Putamen (tissue), 1 donor: Measurements from ENCODE around the gene NOTUM.
"Not testable (repeated sequence)": the region's sequence is repeated elsewhere in the genome, so short reads cannot be mapped to it uniquely, and the experiment has no call there.

Source experiments
- DNase-seq: peaks from one replicate; pipeline ENCODE4 v3.0.0-alpha.2; 2016; ENCODE audit warnings: low spot score

Gene NOTUM

DNA sequence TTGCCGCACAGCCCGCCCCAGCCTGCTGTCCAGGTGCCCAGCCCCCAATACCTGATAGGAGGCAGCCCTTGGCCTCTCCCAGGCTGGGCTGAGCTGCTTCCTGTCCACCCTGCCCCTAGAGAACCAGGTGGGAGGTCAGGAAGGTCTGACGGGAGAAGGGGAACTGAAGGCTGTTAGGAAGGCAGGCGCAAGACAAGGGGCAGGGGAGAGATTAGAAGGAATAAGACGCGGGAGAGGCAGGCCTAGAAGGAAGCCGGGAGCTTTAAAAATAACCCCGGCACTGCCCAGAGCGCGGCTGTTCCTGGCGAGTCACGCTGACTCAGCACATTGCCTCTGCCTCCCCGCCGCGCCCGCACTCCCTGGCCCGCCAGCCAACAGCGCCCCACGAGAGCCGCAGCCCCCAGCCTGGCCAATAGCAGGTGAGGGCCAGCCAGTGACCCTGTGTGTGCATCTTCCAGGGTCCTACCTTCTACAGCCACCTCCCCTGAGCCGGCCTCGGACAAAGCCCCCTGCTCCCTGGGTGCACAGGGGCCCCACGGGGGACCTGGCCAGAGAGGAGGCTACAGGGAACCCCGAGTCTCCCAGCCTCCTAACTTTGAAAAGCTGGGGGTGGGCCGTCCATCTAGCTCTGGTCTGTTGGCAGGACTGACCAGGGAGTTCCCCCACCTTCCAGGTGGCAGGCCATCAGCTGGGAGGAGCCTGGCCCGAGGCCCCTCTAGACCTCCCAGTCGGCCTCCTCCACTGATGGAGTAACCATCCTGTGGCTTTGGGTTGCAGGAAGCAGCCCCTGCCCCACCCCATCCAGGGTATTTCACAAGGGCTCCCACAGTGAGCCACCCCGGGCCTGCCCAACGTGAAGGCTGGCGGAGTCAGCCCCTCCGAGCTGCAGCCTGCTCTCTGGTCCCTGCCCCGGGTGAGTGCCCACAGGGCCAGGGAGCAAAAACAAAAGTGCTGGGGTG, 37.4 kb downstream of the NOTUM start:
- DNase-seq, result no peak

DNA sequence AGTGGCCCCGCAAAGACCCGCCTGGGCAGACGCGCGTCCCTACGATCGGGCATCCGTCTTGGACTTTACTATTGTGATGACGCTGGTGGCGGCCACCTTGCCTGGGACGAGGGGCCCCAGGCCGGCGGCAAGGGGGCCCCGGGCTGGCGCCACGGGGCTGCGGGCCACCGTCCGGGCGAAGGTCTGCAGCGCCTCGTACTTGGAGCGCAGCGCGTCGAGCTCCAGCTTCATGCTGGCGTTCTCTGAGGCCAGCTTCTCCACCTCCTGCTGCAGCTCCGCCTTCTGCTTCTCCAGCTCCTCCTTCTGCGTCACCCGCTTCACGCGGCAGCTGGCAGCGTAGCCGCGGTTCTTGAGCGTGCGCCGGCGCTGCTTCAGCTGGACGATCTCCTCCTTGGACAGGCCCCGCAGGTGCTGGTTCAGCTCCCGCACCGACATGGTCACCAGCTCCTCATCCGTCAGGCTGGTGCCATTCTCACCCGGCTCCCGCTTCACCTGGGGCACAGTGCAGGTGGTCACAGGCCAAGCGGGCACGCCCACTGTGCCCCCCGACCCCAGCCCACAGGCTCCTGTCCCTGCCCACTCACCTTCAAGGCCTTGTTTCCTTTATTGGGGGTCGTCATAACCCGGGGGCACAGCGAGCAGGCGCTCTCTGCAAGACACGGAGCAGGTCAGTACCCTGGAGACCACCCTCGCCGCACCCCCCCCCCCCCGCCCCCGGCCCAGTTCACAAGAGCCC, 38.3 kb downstream of the NOTUM start:
- DNase-seq, result no peak

DNA sequence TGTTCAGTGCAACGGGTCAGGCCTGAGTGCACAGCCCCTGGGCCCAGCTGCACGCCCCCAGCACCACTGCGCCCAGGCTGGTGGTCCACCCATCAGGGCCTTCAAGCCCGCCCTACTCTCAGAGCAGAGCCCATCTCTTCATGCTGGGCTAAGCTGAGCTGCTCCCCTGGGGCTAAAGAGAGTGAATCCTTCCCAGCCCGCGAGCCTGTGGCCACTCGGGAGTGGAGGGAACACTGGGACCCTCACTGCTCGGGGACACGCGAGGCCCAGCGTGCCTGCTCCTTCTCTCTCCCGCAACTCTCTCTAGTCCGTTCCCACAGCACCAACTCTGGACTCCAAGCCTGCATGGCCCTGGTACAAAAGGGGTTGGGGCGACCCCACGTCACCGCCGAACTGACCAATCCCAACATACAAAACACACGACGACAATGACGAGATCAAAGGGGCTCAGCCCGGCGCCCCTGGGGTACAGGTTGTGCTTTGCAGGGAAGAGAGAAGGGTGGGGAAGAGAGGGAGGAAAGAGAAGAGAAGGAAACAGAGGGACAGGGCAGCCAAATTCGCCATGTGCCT, 38.9 kb downstream of the NOTUM start:
- DNase-seq, result no peak

DNA sequence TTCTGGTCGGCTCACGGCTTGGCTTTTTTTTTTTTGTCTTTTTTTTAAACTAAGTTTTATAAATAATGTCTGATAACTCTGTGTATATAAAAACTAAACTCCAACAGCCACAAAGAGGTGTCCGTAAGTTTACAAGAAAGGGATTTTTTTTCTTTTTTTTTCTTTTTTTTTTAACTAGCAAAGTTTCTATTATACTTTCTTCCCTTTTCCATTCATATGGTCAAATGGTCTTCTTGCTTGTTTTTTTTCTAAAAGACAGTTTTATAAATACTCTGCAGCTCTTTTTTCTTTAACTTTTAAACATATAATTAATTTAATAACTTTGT, 39.5 kb downstream of the NOTUM start:
- no peak for DNase-seq

DNA sequence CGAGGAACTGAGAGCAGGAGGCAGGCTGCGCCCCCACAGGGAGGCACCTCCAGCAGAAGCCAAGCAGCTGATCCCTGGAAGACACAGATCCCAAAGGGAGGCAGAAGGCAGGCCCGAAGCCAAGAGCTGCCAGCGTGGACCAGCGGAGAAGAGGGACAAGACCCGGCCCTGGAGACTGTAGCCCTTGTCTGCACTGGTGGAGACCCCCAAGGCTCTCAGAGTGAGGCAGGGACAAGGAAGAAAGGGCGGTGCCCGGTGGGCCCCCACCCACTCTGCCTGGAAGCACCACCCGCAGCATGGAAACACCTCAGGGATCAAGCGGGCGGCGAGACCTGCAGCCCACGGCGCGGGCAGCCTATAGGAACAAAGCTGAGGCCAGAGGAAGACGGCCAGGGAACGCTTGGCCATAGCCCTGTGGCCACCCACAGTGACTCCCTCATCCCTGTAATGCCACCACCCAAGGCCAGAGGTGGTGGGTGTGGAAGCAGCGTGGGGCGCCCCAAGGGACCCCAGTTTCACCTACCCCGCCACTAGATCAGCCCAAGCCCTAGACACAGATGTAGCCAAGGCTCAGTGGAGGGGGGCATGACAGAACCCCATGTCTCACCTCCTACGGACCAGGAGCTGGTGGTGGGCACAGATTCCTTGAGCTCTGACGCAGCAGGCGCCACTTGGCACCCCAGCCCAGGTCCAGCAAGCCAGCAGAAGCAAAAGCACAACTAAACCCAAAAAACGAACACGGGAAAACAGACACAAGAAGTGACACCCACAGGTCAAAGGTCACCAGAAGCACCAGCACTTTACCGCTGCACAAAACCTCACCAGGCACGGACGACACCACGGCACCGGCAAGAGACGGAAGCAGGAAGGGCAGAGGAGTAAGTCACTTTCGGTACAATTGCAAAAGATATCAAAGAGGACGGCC, 40.1 kb downstream of the NOTUM start:
- no peak for DNase-seq

DNA sequence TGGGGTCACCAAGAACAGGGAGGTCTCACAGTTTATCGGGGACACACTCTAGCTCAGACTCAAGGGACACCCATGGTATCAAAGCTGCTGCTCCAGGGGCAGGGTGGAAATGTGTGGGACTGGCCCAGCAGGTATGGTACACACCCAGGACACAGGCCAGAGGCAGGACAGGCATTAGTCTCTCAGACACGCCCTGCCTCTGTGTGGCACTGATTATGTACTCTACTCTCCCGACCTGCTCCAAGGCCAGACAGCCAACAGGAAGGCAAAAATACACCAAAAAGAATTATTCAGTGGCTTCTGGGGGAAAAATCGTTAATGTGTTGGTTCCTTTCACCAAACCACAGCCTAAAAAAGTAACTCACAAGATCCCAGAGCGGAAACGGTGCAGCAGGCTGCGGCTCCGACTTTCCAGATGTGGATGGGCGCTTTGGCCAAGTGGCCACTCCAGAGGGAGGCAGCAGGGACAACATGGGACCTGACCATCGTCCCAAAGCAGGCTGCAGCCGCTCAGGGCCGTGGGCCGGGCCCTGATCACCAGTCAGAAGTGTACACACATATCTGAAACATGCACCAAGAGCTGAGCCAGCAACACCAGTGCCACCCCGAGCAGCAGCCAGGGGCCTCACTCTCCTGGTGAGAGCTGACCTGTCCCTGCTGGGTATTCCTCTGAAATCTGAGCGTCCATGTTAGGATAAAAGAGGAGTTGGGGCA, 42.0 kb downstream of the NOTUM start:
- no peak for DNase-seq

DNA sequence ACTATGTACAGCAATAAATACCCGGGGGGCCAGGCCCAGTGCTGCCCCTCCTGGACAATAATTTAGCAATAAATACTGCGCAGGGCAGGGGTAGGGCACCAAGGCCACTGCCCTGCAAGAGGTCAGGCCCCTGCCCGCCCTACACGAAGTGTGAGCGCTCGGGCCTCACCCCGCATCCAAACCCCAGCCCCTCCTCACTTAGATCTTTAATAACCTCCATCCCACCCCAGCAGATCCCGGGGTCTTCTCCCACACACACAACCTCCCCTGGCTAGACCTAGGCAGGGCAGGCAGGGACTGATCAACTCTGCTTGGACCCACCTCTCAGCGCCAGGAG, 42.7 kb downstream of the NOTUM start:
- not testable (repeated sequence) for DNase-seq

DNA sequence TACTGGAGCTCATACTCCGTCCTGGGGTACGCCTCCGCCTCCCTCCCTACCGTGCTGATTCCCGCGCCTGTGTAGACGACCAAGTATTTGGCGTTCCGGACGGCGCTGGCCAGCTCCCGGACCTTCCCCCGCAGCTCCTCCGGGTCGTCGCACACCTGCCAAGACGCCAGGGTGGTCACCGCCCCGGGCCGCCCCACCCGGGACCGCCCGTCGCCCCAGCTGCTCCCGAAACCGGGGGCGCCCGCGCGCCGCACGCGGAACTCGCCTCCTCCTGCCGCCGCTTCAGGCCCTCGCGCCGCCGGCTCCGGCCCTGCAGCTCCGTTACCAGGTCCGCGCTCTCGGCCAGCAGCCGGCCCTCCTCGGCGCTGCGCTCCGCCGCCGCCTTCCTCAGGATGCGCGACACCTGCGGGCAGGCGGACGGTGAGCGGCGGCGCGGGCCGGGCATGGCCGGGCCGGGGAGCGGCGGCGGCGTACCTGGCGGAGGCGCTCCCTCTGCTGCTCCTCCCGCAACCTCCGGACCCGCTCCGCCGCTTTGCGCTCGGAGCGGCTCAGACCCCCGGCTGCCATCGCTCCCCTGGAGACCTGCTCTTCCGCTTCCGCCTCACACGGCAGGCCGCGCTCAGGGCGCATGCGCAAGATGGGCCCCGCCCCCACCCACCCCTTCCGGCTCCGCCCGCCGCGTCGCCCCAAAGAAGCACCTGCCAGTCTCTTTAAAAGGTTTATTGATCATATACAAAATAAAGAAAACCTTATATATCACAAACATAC, 43.2 kb downstream of the NOTUM start, which contains the start of gene SIRT7:
Gene SIRT7, minus strand, starts transcription at position 612 of the 768 bp plus-strand sequence. Its CDS starts 45 bp downstream, at position 567.
- peak; percentile 80 for DNase-seq

DNA sequence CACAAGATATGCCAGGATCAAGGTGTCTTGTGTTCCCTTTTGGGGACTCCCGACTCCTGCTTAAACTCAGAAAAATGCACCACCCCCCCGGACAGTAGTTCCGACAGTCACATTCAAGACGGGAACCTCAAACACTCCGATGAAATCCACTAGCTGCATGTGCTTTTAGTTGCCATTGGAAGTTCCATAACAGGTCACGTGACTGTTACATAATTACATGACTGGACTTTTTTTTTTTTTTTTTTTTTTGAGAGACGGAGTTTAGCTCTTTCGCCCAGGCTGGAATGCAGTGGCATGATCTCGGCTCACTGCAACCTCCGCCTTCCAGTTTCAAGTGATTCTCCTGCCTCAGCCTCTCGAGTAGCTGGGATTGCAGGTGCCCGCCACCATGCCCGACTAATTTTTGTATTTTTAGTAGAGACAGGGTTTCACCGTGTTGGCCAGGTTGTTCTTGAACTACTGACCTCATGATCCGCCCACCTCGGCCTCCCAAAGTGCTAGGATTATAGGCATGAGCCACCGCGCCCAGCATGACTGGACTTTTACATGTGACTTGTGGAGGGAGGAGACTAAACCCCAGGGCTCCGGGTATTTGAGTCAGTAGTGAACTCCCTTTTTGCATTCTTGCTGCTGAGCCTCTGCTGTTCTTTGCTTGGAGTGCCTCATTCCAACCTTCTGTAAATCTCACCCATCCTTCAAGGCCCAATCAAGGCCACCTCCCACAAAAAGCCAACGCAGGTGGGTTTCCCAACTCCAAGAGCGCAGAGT, 44.6 kb downstream of the NOTUM start:
- no peak for DNase-seq

DNA sequence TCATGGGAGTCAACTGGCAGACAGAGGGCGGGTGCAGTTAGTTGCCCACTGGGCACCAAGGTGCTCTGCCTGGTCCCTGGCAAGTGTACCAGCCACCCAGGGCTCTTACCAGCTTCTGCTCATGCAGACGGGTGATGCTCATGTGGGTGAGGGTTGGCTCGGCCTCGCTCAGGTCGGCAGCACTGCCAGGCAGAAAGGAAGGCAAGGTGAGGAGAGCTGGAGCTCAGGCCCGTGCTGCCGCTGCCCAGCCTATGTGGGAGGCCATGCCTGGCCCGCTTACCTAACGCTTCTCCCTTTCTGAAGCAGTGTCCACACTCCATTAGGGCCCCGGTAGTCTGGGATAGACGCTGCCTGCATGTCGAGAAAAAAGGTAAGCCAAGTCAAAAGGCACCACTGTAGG, 45.7 kb downstream of the NOTUM start:
- DNase-seq, result no peak

DNA sequence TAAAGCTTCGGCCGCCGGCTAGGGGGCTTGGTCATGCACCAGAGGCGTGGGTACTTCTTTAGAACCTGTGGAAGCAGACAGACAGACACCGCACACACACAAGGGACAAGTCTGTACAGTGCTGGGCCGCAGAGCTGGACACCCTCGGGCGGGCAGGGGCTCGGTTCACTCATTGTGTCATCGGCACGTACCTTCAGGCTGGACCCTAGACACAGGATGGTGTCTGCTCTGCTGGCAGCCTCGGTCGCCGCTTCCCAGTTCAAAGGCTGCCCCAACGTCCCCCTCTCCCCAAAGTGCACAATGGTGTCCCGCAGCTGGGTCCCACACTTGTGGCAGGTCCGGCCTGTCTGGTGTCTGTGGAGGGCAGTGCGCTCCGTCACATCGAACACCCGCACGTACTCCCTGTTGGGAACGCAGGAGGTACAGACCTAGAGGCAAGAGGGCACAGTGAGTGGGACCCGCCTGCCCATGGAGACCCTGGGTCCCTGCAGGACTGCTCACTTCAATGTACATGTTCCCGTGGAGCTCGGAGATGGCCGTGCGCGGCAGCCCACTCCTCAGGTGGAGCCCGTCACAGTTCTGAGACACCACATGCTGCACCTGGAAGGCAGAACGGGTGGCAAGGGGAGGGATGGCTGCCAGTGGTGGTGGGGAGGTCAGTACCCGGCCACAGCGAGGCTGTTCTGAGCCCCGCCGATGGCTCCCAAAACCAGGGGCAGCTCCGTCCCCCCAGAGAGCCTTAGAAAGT, 46.7 kb downstream of the NOTUM start:
- DNase-seq, result no peak

DNA sequence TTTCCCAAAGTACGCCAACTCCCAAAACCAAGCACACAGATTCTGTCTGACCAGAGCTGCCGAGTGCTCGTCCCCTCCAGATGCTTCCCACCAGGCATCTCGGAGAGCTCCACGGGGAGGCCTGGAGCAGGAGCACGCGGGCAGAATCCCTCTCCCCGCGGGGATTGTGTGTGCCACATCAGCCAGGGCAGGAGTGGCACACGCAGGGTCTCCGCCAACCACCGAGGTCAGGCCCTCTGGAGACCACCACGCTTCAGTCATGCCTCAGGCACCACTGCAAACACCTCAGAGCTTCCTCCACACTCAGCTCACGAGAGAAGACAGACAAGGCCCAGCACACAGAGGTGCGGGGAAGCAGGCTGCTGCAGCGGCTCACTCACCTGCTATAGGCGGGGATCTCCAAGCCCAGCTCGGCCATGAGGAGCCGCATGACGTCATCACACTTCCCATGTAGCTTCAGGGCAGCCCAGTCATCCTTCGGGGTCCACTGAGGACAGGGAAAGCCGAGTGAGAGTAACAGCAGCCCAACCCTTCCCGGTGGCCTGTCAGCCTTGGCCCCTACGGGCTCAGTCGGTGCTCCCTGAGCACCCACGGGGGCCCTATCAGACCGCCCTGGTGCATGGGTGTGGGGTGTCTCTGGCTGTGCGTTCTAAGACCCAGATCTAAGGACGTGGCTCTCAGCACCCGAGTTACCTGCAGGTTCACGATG, 47.4 kb downstream of the NOTUM start:
- DNase-seq, result no peak

DNA sequence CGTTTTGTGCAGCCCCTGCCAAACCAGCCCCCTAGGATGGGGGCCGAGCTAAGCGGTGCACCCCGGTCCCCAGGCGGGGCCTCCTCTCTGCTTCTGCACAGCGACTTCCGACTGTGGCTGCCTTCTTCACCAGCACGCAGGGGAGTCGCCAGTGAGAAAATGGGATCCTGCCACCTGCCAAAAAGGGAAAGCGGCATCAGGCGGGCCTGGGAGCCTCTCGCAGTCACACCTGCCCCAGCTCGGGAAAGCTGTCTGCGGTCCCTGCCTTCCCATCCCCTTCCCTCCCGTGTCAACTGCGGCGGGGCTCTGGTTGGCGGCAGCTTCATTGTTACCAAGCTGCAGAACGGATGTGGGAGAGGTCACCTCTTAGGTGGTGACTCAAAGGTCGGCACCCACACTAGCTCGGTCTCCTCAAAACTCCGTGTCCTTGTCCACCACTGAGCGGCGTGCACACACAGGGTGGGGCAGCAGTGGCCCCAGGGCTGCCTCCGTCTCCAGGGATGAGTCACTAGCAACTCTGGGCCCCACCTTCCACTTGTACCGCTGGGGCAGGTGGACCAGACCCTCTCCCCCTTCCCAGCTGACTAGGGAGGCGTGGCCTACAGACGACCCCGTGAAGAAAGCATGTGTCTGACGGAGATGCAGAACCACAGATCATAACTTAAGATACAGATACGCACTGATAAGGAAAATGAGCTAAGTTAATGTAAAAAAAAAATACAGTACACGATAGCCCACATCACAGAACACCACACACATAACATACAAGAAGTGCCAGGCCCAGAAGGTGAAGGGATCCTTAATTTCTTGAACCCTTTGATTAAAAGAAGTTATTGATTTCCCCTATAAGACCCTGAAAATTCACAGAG, 48.3 kb downstream of the NOTUM start:
- DNase-seq, result no peak

DNA sequence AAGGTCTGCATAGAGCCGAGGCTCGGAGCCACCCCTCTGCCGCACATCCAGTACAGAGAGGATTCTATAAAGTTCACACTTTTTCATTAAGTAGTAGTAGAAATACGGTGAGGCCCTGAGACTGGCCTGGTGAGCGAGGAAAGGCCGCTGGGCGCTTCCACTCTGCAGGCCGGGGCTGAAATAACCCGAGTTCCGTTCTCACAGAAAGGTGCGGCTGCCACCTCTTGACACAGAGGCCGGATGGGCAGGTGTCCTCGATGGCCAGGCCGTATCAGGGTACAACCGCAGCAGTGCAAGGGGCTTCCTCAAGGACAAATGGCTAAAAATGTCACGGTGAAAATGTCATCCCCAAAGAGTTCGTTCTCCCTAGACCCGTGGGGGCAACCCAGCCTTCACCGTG, 49.0 kb downstream of the NOTUM start:
- no peak for DNase-seq

DNA sequence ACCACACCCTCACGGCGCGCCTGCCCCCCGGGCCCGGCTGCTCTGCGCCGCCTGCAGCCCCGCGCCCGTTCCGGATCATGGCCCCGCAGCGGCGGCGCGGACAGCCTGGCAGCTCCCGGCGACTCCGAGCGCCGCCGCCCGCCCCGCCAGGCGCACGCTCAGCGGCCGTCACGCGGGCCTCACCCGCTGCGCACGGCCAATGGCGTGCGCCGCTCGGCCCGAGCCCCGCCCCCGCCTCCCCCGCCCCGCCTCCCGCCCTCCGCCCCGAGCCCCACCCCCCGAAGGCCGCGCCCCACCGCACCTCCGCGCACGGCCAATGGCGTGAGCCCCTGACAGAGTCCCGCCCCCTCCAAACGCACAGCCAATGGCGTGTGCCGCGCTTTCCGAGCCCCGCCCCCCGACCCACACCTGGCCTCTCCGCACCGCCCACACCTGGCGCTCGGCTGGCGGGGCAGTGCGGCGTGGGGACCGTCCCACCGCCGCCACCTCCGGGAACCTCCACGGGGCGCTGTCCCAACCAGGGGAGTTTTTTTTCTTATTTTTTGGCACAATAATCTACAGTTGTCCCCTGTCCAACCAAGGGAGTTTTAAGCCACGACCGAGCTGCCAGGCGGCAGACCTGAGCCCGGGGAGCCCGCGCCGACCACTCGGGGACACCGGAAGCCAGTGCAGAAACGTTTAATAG, 49.6 kb downstream of the NOTUM start, which contains the start of gene PCYT2:
Gene PCYT2, minus strand, starts transcription at position 123 of the 685 bp plus-strand sequence. Its CDS starts 44 bp downstream, at position 79.
- DNase-seq, result peak; percentile 92

DNA sequence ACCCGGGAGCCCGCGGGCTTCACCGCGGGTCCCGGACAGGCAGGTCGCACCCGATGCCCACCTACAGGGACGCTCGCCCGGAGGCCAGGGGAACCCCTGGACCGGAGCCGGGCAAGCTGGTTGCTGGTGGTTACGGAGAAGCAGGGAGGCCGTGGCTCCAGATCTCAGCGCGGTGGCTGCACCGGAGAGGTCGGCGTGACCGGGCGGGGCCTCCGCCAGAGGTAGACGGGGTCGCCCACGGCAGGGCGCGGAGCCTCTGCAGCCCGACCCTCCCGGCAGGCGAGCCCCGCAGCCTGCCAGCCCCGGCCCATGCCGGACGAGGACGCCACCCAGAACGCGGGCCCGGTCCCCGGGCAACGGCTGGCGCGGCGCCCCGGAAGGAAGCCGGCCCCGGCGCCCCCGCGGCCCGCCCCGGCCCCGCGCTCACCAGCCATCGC, 50.1 kb downstream of the NOTUM start:
- DNase-seq, result no peak
